B cell (primary cell): Measurements from ENCODE around the gene SMIM20. TPM values are rescaled to one million over a fixed set of nuclear protein-coding genes. Genes with fewer than 3 reads are reported as not detected.

ENCODE experiments used
- ATAC-seq: fragments of 200-7000 bp; cut with Tn5 transposase; one replicate; pipeline ENCODE4 v1.10.0; 2021; ENCODE audit warnings: low read depth, mild to moderate bottlenecking, moderate number of reproducible peaks, moderate library complexity
- CTCF ChIA-PET: fragments of 350-600 bp; sonication (Branson Sonifier 250); formaldehyde crosslinking; loops from one replicate; lab custom pipeline; 2021; ENCODE audit warnings: antibody characterized with exemption, inconsistent platforms; lab: Charles Lee
- POLR2A ChIA-PET: fragments of 350-600 bp; sonication (Branson Sonifier 250); formaldehyde crosslinking; loops from one replicate; lab custom pipeline; 2021; ENCODE audit warnings: antibody characterized with exemption; lab: Charles Lee
- DNase-seq: peaks from one replicate; pipeline ENCODE4 v3.0.0; 2013
- H2AFZ ChIP-seq: 2 replicates; pipeline ENCODE4 v1.6.1; 2012; ENCODE audit warnings: mild to moderate bottlenecking, low read depth, low read length; ENCODE audit not compliant: insufficient read depth, poor library complexity, severe bottlenecking
- H3K27ac ChIP-seq, 2 donors: 1 replicate in 1 of 2; 2 replicates in 1 of 2; pipeline ENCODE4 v1.5.1; 2012 to 2013; ENCODE audit warnings: low read length in 2 of 2, mild to moderate bottlenecking in 2 of 2, moderate library complexity in 1 of 2
- H3K27me3 ChIP-seq, 4 experiments: fragments of 200-600 bp in 1 of 4; sonication (generic) in 1 of 4; replicated peaks in 1 of 4; 1 replicate in 2 of 4; 2 replicates in 2 of 4; pipeline versions ENCODE4 v1.6.1 to v1.7.0; 2013 to 2016; ENCODE audit warnings: low read length in 3 of 4, mild to moderate bottlenecking in 2 of 4, mixed read lengths in 1 of 4, moderate library complexity in 1 of 4; ENCODE audit not compliant: insufficient read depth in 4 of 4, control insufficient read depth in 3 of 4; ENCODE audit errors: control extremely low read depth in 1 of 4
- H3K36me3 ChIP-seq, 2 experiments: replicated peaks in 1 of 2; 1 replicate in 1 of 2; 2 replicates in 1 of 2; pipeline versions ENCODE4 v1.6.1 to v1.7.1; 2013; ENCODE audit warnings: low read length in 1 of 2; ENCODE audit not compliant: insufficient read depth in 2 of 2, control insufficient read depth in 1 of 2; ENCODE audit errors: control extremely low read depth in 1 of 2, extremely low read depth in 1 of 2
- H3K4me1 ChIP-seq, 2 donors: fragments of 200-600 bp in 1 of 2; sonication (generic) in 1 of 2; 1 replicate in 1 of 2; 2 replicates in 1 of 2; pipeline versions ENCODE4 v1.5.1 to v1.6.1; 2013 to 2017; ENCODE audit warnings: low read length in 2 of 2; ENCODE audit not compliant: control insufficient read depth in 2 of 2, insufficient read depth in 2 of 2
- H3K4me2 ChIP-seq: replicated peaks from 2 replicates; pipeline ENCODE3; 2012; ENCODE audit warnings: mild to moderate bottlenecking, low read depth, low read length; ENCODE audit not compliant: poor library complexity, severe bottlenecking
- H3K4me3 ChIP-seq, 5 experiments: fragments of 200-600 bp in 1 of 5; sonication (generic) in 1 of 5; 1 replicate in 3 of 5; 2 replicates in 2 of 5; pipeline versions ENCODE4 v1.5.1 to v1.7.0; 2011 to 2016; ENCODE audit warnings: low read length in 4 of 5, mild to moderate bottlenecking in 4 of 5, low read depth in 2 of 5, control low read depth in 1 of 5, moderate library complexity in 1 of 5; ENCODE audit not compliant: insufficient read depth in 1 of 5; ENCODE audit errors: control extremely low read depth in 1 of 5, extremely low read depth in 1 of 5
- H3K79me2 ChIP-seq: fragments of 200-600 bp; sonication (generic); one replicate; pipeline ENCODE4 v1.6.0; 2016; ENCODE audit warnings: low read length; ENCODE audit not compliant: control insufficient read depth, insufficient read depth
- H3K9ac ChIP-seq: fragments of 200-600 bp; sonication (generic); 2 replicates; pipeline ENCODE4 v1.6.1; 2017; ENCODE audit warnings: mild to moderate bottlenecking, low read length, moderate library complexity
- H3K9me3 ChIP-seq, 3 donors: one replicate each; pipeline versions ENCODE4 v1.6.1 to v1.7.1; 2013; ENCODE audit warnings: low read length in 2 of 3; ENCODE audit not compliant: control insufficient read depth in 2 of 3, insufficient read depth in 1 of 3; ENCODE audit errors: control extremely low read depth in 1 of 3
- H4K20me1 ChIP-seq: 2 replicates; pipeline ENCODE4 v1.6.0; 2012; ENCODE audit warnings: mild to moderate bottlenecking, low read length; ENCODE audit not compliant: insufficient read depth, control insufficient read depth, poor library complexity, severe bottlenecking
- H3K27ac Mint-ChIP-seq: one replicate; pipeline ENCODE4 v1.8.0; 2021; ENCODE audit warnings: mixed read lengths
- H3K27me3 Mint-ChIP-seq: one replicate; pipeline ENCODE4 v1.8.0; 2021; ENCODE audit warnings: mixed read lengths
- H3K4me1 Mint-ChIP-seq: one replicate; pipeline ENCODE4 v1.8.0; 2021; ENCODE audit warnings: mixed read lengths
- H3K4me3 Mint-ChIP-seq: one replicate; pipeline ENCODE4 v1.8.0; 2021; ENCODE audit warnings: mixed read lengths
- H3K9me3 Mint-ChIP-seq: one replicate; pipeline ENCODE4 v1.8.0; 2022; ENCODE audit warnings: mixed read lengths; ENCODE audit not compliant: insufficient read depth
- CTCF ChIP-seq: fragments of 200-600 bp; IDR thresholded peaks from one replicate; pipeline ENCODE4 v1.8.0; 2022; ENCODE audit warnings: antibody characterized with exemption, mild to moderate bottlenecking
- EZH2 ChIP-seq: IDR thresholded peaks from 2 replicates; pipeline ENCODE4 v1.6.1; 2012; ENCODE audit warnings: borderline replicate concordance, low read depth, mild to moderate bottlenecking, moderate library complexity, low read length; ENCODE audit not compliant: insufficient read depth, poor library complexity, severe bottlenecking
- WGBS: methylation state at CpG from one replicate; pipeline ENCODE4 v1.1.5; 2013; ENCODE audit warnings: missing lambda C conversion rate; ENCODE audit not compliant: insufficient coverage; 5-methylcytosine and 5-hydroxymethylcytosine counted together
- intact Hi-C: fragments of 100-400 bp; cut with micrococcal nuclease; formaldehyde crosslinking; loops from one replicate; pipeline ENCODE4 v1.10.0; 2022
- polyA plus RNA-seq: library from polyadenylated mRNA; depleted of rRNA; stranded (reverse); fragments of >200 nt; gene quantifications from 2 replicates; pipeline ENCODE4 v1.2.3, GENCODE V29; 2012
- total RNA-seq, 2 donors: library from RNA; stranded (reverse); fragments of 120-200 nt in 1 of 2; gene quantifications; 1 replicate in 1 of 2; 2 replicates in 1 of 2; pipeline versions ENCODE4 v1.2.3 to v1.2.4, GENCODE V29; 2013 to 2022

The SMIM20 gene
- total and polyA plus RNA-seq, 2 donors (not counting 1 experiment from before 2014, with no cell fraction given), result 12.6 to 20.2 TPM

DNA sequence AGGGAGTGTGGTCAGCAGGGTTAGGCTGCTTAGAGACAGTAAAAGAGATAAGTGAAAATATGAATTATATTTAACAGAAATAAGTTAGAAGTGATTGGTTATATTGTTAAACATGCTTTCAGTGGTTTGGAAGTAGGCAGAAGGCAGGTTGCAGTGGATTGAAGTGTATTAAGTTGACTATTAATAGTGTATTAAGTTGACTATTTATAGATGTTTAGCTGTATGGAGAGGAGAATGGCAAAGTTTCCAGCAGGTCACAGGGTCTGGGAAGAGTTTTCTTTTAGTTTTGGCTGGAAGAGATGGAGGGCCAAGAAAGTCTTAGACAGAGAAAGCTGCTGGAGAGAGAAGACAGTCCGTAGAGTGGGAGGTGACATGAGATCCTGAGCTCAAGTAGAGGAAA, 7.9 kb downstream of the SMIM20 start:
- H3K9me3 ChIP-seq, result no peaks in the 10 kb centered on the region
- H4K20me1 ChIP-seq, result peaks cover 22% of the 10 kb centered on the region
- peaks cover 0 to 7% of the 10 kb centered on the region in 2 experiments for H3K36me3 ChIP-seq
- H3K4me2 ChIP-seq, result no peak overlapping the region
- no peak for TF ChIP-seq CTCF
- peaks cover 70% of the 10 kb centered on the region for H3K79me2 ChIP-seq
- no peak overlapping the region for H3K9ac ChIP-seq
- H3K27me3 ChIP-seq, result no peaks in the 10 kb centered on the region
- no peaks in the 10 kb centered on the region for H3K9me3 Mint-ChIP-seq
- no peak overlapping the region for H2AFZ ChIP-seq
- no peak overlapping the region for H3K4me3 Mint-ChIP-seq
- H3K4me1 Mint-ChIP-seq, result peaks cover 11% of the 10 kb centered on the region
- ChIA-PET CTCF (interaction anchor here (0.9 to 1.8 kb wide), 4 partner anchors 10 to 408 kb away, joined by 3 to 5 read pairs (median 4); no protein-coding TSS in a partner anchor), POLR2A (interaction anchor here (0.6 kb wide), 1 partner anchor 416 kb away, joined by 6 read pairs; no protein-coding TSS in a partner anchor)
- H3K4me1 ChIP-seq, result peaks cover 0 to 2% of the 10 kb centered on the region in 2 donors
- ATAC-seq (no peak), DNase-seq (no peak)
- 100% methylated on average over 1 of the region's 1 CpG for WGBS
- H3K27me3 Mint-ChIP-seq, result no peaks in the 10 kb centered on the region
- no peak overlapping the region for H3K4me3 ChIP-seq
- intact Hi-C loops, result no loop called here
- no peak overlapping the region for H3K27ac ChIP-seq
- H3K27ac Mint-ChIP-seq, result no peak overlapping the region

GRCh38 chr4:25922812-25923369, 8.9 kb downstream of the SMIM20 start:
- CTCF ChIA-PET, result interaction anchor here (1.4 kb wide), 1 partner anchor 81 kb away, joined by 4 read pairs; no protein-coding TSS in a partner anchor

More at GRCh38 chr4:25922812-25923369, 8.9 kb downstream of the SMIM20 start:
- Histone ChIP-seq H3K27ac (no peak overlapping the region), H3K9me3 (no peaks in the 10 kb centered on the region), H3K4me1 (peaks cover 0 to 2% of the 10 kb centered on the region in 2 donors), H3K79me2 (peaks cover 62% of the 10 kb centered on the region), H4K20me1 (peaks cover 22% of the 10 kb centered on the region), H3K4me3 (no peak overlapping the region), H2AFZ (no peak overlapping the region), H3K4me2 (no peak overlapping the region), H3K9ac (no peak overlapping the region), H3K36me3 (peaks cover 0 to 7% of the 10 kb centered on the region in 2 experiments), H3K27me3 (no peaks in the 10 kb centered on the region)
- Mint-ChIP-seq H3K27ac (no peak overlapping the region), H3K4me1 (peaks cover 9% of the 10 kb centered on the region), H3K27me3 (no peaks in the 10 kb centered on the region), H3K9me3 (no peaks in the 10 kb centered on the region), H3K4me3 (no peak overlapping the region)
- TF ChIP-seq CTCF, result no peak
- no peak for TF ChIP-seq EZH2
- DNase-seq, result no peak
- ATAC-seq, result no peak
- POLR2A ChIA-PET, result no interaction called here
- intact Hi-C loops, result no loop called here
- WGBS, result 100% methylated on average over 3 of the region's 4 CpGs
